IPS-20b (cell line): ENCODE data around the gene COMMD2.

Experiments used
- H3K27ac ChIP-seq: one replicate; pipeline ENCODE4 v1.5.1; 2013; ENCODE audit warnings: low read length
- H3K27me3 ChIP-seq: 2 replicates; pipeline ENCODE4 v1.6.1; 2013; ENCODE audit warnings: mild to moderate bottlenecking, low read length, inconsistent platforms; ENCODE audit not compliant: insufficient read depth
- H3K36me3 ChIP-seq: 2 replicates; pipeline ENCODE4 v1.6.1; 2013; ENCODE audit warnings: low read depth, mild to moderate bottlenecking, inconsistent platforms, low read length, moderate library complexity; ENCODE audit not compliant: insufficient read depth
- H3K4me1 ChIP-seq: 2 replicates; pipeline ENCODE4 v1.6.1; 2013; ENCODE audit warnings: mild to moderate bottlenecking, control low read depth, inconsistent platforms, low read length, moderate library complexity; ENCODE audit not compliant: insufficient read depth
- H3K4me3 ChIP-seq: 2 replicates; pipeline ENCODE4 v1.5.1; 2013; ENCODE audit warnings: mild to moderate bottlenecking, low read length, inconsistent platforms
- H3K9ac ChIP-seq: 2 replicates; pipeline ENCODE4 v1.6.1; 2013; ENCODE audit warnings: low read depth, mild to moderate bottlenecking, inconsistent platforms, low read length, moderate library complexity
- H3K9me3 ChIP-seq: 2 replicates; pipeline ENCODE4 v1.6.1; 2013; ENCODE audit warnings: mild to moderate bottlenecking, low read depth, low read length, inconsistent platforms; ENCODE audit not compliant: insufficient read depth

COMMD2 gene

DNA sequence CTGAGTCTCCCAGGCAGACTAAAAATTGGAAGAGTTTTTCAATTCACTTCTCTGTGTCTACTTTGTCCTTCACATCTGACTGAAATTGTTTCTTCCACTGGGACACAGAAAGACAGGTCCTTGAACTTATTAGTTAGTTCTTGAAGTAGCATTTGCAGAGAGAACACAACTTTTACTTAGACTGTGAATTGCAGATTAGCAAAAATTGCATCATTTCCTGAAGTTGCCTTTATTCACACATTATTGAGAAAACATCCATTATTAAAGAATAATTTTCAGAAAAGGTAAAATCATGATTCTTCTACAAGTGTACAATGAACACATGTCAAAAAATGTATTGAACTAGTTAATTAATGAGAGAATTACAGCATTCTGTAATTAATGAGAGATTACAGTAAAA is 1.4 kb upstream of the COMMD2 start:
- H3K27me3 ChIP-seq, result no peaks in the 10 kb centered on the region
- H3K4me3 ChIP-seq, result no peak overlapping the region
- H3K4me1 ChIP-seq, result peaks cover 3% of the 10 kb centered on the region; the same call in 1 of the 2 replicates
- no peaks in the 10 kb centered on the region for H3K9me3 ChIP-seq
- no peak overlapping the region for H3K9ac ChIP-seq
- peaks cover 14% of the 10 kb centered on the region for H3K36me3 ChIP-seq
- H3K27ac ChIP-seq, result no peak overlapping the region

DNA sequence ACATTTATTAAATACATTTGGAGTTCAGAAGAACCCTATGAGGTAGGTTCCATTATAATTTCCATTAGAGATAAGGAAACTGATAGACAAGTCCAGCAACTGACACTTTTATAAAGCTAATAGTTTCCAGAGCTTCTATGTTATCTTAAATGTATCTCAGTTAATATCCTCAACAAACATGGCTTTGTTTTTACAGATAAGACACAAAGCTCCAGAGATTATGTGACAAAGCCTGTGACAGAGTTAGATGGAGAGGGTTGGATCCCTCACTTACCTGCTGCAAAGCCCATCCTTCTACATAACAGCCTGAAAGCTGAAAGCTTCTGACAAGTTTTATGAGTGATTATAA is 473 bp upstream of the COMMD2 start:
- peaks cover 3% of the 10 kb centered on the region; the same call in 1 of the 2 replicates for H3K4me1 ChIP-seq
- H3K4me3 ChIP-seq, result peak overlapping the region; percentile 94
- H3K9me3 ChIP-seq, result no peaks in the 10 kb centered on the region
- H3K9ac ChIP-seq, result peak overlapping the region; percentile 94; the same call in 1 of the 2 replicates
- no peaks in the 10 kb centered on the region for H3K27me3 ChIP-seq
- H3K36me3 ChIP-seq, result peaks cover 23% of the 10 kb centered on the region
- H3K27ac ChIP-seq, result no peak overlapping the region

DNA sequence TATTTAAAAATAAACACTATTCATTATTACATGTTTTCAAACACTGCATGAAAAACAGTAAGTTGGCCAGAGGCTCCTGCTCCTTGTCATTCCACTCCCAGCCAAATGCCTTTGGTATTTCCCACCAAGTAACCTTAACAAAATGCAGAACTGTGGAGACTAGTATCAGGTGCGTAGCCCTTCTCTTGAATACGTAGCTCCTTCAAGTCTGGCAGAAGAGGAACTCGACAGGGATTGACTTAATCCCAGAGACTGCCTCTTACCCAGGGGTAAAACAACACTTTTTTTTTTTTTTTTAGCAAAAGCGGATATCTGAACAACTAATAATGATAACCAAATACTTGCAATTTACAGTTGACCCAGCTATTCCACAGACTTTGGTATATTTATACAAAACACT is 738 bp downstream of the COMMD2 start:
- H3K27me3 ChIP-seq, result no peaks in the 10 kb centered on the region
- no peaks in the 10 kb centered on the region for H3K9me3 ChIP-seq
- H3K9ac ChIP-seq, result peak overlapping the region; percentile 94
- H3K4me1 ChIP-seq, result peaks cover 3% of the 10 kb centered on the region; the same call in 1 of the 2 replicates
- H3K36me3 ChIP-seq, result peaks cover 34% of the 10 kb centered on the region
- peak overlapping the region; percentile 94 for H3K4me3 ChIP-seq
- peak overlapping the region; percentile 65 for H3K27ac ChIP-seq

GRCh38 chr3:149744606-149745005 is 7.7 kb downstream of the COMMD2 start:
- Histone ChIP-seq H3K36me3 (peaks cover 87% of the 10 kb centered on the region), H3K9ac (no peak overlapping the region), H3K9me3 (no peaks in the 10 kb centered on the region), H3K27ac (no peak overlapping the region), H3K4me1 (no peaks in the 10 kb centered on the region), H3K4me3 (no peak overlapping the region), H3K27me3 (no peaks in the 10 kb centered on the region)

- H3K27me3 ChIP-seq, result no peaks in the 10 kb centered on the region
- H3K4me3 ChIP-seq, result no peak overlapping the region
- H3K27ac ChIP-seq, result no peak overlapping the region
- peaks cover 87% of the 10 kb centered on the region for H3K36me3 ChIP-seq
- H3K9ac ChIP-seq, result no peak overlapping the region
- no peaks in the 10 kb centered on the region for H3K4me1 ChIP-seq
- no peaks in the 10 kb centered on the region for H3K9me3 ChIP-seq
Measured at GRCh38 chr3:149744151-149744550, 8.1 kb downstream of the COMMD2 start.

DNA sequence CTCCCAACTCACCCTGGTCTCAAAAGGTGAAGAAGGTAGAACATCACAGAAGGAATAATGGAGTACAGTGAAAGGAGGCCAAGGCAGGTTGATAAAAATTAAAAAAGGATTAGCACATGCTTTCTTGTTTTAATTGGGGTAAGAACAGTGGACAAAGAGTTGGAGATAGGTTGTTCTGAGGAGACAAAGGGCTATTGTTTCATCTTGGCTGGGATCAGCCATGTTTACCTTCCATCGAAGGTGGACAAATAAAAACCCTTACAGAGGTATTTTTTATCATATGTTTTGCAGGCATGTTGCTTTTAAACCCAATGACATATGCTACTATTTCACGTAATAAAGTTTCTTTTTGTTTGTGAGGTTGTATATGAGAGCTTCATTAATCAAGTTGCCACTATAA is 12.9 kb downstream of the COMMD2 start:
- Histone ChIP-seq H3K9me3 (no peaks in the 10 kb centered on the region), H3K27ac (no peak overlapping the region), H3K4me3 (no peak overlapping the region), H3K4me1 (no peaks in the 10 kb centered on the region), H3K36me3 (peaks cover 57% of the 10 kb centered on the region), H3K9ac (no peak overlapping the region), H3K27me3 (no peaks in the 10 kb centered on the region)

- H3K27ac ChIP-seq, result no peak overlapping the region
- H3K4me3 ChIP-seq, result no peak overlapping the region
- no peaks in the 10 kb centered on the region for H3K27me3 ChIP-seq
- no peaks in the 10 kb centered on the region for H3K4me1 ChIP-seq
- H3K9me3 ChIP-seq, result no peaks in the 10 kb centered on the region
- peaks cover 52% of the 10 kb centered on the region for H3K36me3 ChIP-seq
- no peak overlapping the region for H3K9ac ChIP-seq
Measured at GRCh38 chr3:149738876-149739275, 13.4 kb downstream of the COMMD2 start.

- Histone ChIP-seq H3K27ac (no peak overlapping the region), H3K36me3 (peaks cover 36% of the 10 kb centered on the region), H3K27me3 (no peaks in the 10 kb centered on the region), H3K4me3 (no peak overlapping the region), H3K4me1 (no peaks in the 10 kb centered on the region), H3K9me3 (no peaks in the 10 kb centered on the region), H3K9ac (no peak overlapping the region)
Measured at GRCh38 chr3:149736953-149737205, 15.4 kb downstream of the COMMD2 start.

GRCh38 chr3:149736175-149736952 is 15.9 kb downstream of the COMMD2 start:
- H3K4me1 ChIP-seq, result no peaks in the 10 kb centered on the region
- no peak overlapping the region for H3K4me3 ChIP-seq
- H3K27me3 ChIP-seq, result no peaks in the 10 kb centered on the region
- H3K9me3 ChIP-seq, result no peaks in the 10 kb centered on the region
- H3K9ac ChIP-seq, result no peak overlapping the region
- peaks cover 31% of the 10 kb centered on the region for H3K36me3 ChIP-seq
- H3K27ac ChIP-seq, result no peak overlapping the region

GRCh38 chr3:149732234-149732633 is 20.1 kb downstream of the COMMD2 start:
- H3K4me1 ChIP-seq, result no peaks in the 10 kb centered on the region
- H3K4me3 ChIP-seq, result no peak overlapping the region
- no peak overlapping the region for H3K9ac ChIP-seq
- H3K36me3 ChIP-seq, result 0 out of 2 replicates have a peak, but pooled peaks cover 5% of the 10 kb centered on the region
- no peak overlapping the region for H3K27ac ChIP-seq
- H3K27me3 ChIP-seq, result no peaks in the 10 kb centered on the region
- H3K9me3 ChIP-seq, result no peaks in the 10 kb centered on the region

- Histone ChIP-seq H3K4me1 (no peaks in the 10 kb centered on the region), H3K4me3 (no peak overlapping the region), H3K27me3 (no peaks in the 10 kb centered on the region), H3K9ac (no peak overlapping the region), H3K27ac (no peak overlapping the region), H3K36me3 (no peaks in the 10 kb centered on the region), H3K9me3 (no peaks in the 10 kb centered on the region)
Measured at GRCh38 chr3:149727656-149728055, 24.6 kb downstream of the COMMD2 start.

DNA sequence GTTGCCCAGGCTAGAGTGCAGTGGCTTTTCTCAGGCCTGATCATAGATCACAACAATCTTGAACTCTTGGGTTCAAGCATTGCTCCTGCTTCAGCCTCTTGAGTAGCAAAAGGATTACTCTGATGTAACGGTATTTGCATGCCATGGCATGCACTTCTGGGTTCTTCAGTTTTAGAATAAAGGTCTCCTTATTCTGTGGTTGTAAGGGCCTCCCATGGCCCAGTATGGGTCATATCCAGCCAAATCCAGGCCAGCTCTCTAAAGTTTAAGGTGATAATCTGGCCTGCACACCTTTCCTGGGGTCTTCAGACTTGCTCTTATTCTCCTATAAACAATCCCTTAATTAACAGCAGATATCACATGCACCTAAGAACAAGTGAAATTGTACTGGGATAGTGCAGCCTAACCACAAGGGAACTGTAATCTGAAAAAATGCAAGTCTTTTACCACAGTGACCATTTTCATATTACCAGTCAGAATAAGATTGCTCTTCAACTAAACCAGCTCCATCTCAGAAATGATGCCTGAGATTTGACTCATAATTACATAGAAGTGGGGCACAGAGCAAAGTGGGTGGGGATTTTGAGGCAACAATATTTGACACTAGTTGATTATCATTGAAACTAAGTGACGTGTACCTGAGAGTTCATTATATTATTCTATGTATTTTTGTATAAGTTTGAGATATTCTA is 25.4 kb downstream of the COMMD2 start:
- Histone ChIP-seq H3K9ac (no peak overlapping the region), H3K27me3 (no peaks in the 10 kb centered on the region), H3K36me3 (no peaks in the 10 kb centered on the region), H3K4me1 (no peaks in the 10 kb centered on the region), H3K4me3 (no peak overlapping the region), H3K27ac (no peak overlapping the region), H3K9me3 (no peaks in the 10 kb centered on the region)
